Colonic mucosa (tissue), 4 donors: Measurements from ENCODE around the gene CFDP1. TPM values are rescaled to one million over a fixed set of nuclear protein-coding genes. Genes with fewer than 3 reads are reported as not detected.

ENCODE experiments used
- DNase-seq: peaks from one replicate; pipeline ENCODE4 v3.0.0-alpha.2; 2020
- H3K27ac ChIP-seq: fragments of 200-600 bp; one replicate; pipeline ENCODE4 v1.8.0; 2021
- H3K27me3 ChIP-seq: fragments of 200-600 bp; one replicate; pipeline ENCODE4 v1.8.0; 2021
- H3K36me3 ChIP-seq: fragments of 200-600 bp; one replicate; pipeline ENCODE4 v1.8.0; 2021
- H3K4me1 ChIP-seq: fragments of 200-600 bp; one replicate; pipeline ENCODE4 v1.8.0; 2021; ENCODE audit warnings: mild to moderate bottlenecking
- H3K4me3 ChIP-seq: fragments of 200-600 bp; one replicate; pipeline ENCODE4 v1.8.0; 2021
- H3K9ac ChIP-seq, 2 donors: one replicate each; pipeline ENCODE4 v1.7.0; 2013; ENCODE audit warnings: control low read depth in 2 of 2, low read depth in 2 of 2, low read length in 2 of 2
- H3K9me3 ChIP-seq: fragments of 200-600 bp; one replicate; pipeline ENCODE4 v1.8.0; 2021
- intact Hi-C: fragments of 100-400 bp; cut with DNase I; formaldehyde crosslinking; loops from one replicate; pipeline ENCODE4 v1.14.1; 2022
- total RNA-seq, 2 donors: library from RNA; stranded (reverse); fragmentation: NEBNext Ultra II Directional in 1 of 2; extraction: Animal tissue kit (Norgen Biotek cat#: 25700) in 1 of 2; gene quantifications; one replicate each; pipeline ENCODE4 v1.2.1, GENCODE V29; 2021
- TF ChIP-seq, protein P1 (sequence below): fragments of 200-600 bp; IDR thresholded peaks from one replicate; pipeline ENCODE4 v1.8.0; 2022; ENCODE audit warnings: antibody characterized with exemption, mild to moderate bottlenecking
- donor health status: healthy.
- donor health status: DM: no; HTN: no; CAD: no.
- donor health status: DM: no; HTN: no; CAD: no.

CFDP1 gene
- total RNA-seq, 2 donors from 2014 or later, result 61.6 to 75.8 TPM

DNA sequence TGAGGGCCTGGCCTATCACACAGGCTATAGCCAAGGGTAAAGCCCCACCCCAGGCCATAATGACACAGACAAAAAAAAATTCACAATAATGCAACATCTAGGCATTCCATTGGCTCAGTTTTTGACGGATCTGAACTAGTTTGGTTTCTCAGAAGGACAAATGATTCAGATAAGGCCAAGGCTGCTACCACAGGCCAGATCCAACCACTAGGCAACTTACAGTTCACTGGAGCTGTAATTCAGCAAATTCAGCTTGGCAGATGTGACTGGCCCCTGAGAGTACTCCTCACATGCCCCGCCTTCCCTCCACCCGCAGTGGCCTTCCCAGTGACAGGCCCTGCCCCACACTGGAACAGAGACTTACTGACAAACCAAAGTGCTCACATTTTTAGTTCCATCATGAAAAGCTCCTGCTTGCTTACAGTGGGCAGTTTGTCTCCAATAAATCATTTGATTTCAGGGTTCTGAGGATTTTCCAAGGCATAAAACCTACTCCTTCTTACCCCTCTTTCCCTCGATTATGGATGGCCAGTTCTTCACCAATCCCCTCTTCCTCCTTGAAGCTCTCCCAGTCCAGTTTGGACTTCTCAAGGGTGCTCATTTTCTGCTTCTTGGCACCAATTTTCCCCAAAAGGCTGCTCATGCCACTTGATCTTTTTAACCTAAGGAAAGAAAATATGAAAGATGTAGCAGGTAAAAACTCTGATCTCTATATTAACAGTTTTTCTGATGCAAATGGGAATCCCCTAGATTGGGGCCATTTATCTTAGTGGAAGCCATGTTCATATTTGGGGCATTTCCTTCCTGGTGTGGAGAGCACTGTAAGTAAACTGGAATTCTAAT is 128.6 kb downstream of the CFDP1 start:
- DNase-seq, result peak; percentile 73
- H3K4me1 ChIP-seq, result peaks cover 12% of the 10 kb centered on the region
- intact Hi-C loops, result loop anchor here (5.0 kb wide), 1 partner anchor 37 kb away; no protein-coding TSS in a partner anchor
- H3K9ac ChIP-seq, result peak overlapping the region in 1 of 2 donors; percentile 76
- H3K4me3 ChIP-seq, result no peak overlapping the region
- peak overlapping the region; percentile 92 for H3K27ac ChIP-seq
- TF ChIP-seq, protein P1, sequence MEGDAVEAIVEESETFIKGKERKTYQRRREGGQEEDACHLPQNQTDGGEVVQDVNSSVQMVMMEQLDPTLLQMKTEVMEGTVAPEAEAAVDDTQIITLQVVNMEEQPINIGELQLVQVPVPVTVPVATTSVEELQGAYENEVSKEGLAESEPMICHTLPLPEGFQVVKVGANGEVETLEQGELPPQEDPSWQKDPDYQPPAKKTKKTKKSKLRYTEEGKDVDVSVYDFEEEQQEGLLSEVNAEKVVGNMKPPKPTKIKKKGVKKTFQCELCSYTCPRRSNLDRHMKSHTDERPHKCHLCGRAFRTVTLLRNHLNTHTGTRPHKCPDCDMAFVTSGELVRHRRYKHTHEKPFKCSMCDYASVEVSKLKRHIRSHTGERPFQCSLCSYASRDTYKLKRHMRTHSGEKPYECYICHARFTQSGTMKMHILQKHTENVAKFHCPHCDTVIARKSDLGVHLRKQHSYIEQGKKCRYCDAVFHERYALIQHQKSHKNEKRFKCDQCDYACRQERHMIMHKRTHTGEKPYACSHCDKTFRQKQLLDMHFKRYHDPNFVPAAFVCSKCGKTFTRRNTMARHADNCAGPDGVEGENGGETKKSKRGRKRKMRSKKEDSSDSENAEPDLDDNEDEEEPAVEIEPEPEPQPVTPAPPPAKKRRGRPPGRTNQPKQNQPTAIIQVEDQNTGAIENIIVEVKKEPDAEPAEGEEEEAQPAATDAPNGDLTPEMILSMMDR, result no peak
- no peaks in the 10 kb centered on the region for H3K9me3 ChIP-seq
- H3K27me3 ChIP-seq, result no peaks in the 10 kb centered on the region
- H3K36me3 ChIP-seq, result no peaks in the 10 kb centered on the region

DNA sequence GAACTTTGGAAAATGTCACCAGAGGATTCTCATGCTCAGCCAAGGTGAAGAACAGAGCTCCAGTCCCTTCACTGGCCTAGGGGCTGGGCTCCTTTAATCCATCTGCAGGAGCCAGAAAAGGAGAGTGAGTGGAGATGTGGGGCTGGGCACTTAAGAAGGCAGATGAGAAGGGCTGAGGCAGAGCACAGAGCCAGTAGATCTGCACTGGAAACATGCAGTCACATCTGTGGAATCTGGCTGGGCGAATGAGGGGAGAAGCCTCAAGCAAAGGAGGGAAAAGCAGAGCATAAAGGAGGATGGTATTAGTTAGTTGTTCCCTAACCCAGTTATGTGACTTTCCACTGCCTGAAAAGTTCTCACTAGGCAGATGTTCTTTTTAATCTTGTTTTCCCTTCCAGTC is 131.5 kb downstream of the CFDP1 start:
- TF ChIP-seq, protein P1, result no peak
- no peak overlapping the region for H3K27ac ChIP-seq
- DNase-seq, result no peak
- H3K36me3 ChIP-seq, result no peaks in the 10 kb centered on the region
- intact Hi-C loops, result loop anchor here (5.0 kb wide), 1 partner anchor 35 kb away; no protein-coding TSS in a partner anchor
- peaks cover 12% of the 10 kb centered on the region for H3K4me1 ChIP-seq
- no peaks in the 10 kb centered on the region for H3K9me3 ChIP-seq
- H3K4me3 ChIP-seq, result no peak overlapping the region
- H3K27me3 ChIP-seq, result no peaks in the 10 kb centered on the region
- H3K9ac ChIP-seq, result no peak overlapping the region

DNA sequence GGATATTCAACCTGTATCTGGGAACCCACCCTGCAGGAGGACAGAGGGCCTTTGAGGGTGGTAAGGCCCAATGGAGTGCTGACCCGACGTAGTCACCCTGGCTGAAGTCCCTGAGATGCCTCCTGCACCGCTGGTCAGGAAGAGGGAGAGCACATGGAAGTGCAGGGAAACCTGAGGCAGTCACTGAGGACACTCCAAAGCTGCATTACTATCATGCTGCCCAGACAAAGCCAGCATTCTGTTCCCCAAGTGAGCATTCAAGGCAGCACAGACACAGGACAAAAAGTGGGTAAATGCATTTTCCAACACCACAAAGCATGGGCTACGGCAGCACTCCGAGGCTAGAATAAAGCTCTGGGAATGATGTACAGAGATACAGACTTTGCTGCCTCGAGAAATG is 135.0 kb downstream of the CFDP1 start:
- H3K36me3 ChIP-seq, result no peaks in the 10 kb centered on the region
- DNase-seq, result no peak
- intact Hi-C loops, result no loop called here
- no peak overlapping the region for H3K27ac ChIP-seq
- H3K4me1 ChIP-seq, result no peaks in the 10 kb centered on the region
- TF ChIP-seq, protein P1, result no peak
- no peak overlapping the region for H3K9ac ChIP-seq
- no peaks in the 10 kb centered on the region for H3K27me3 ChIP-seq
- no peak overlapping the region for H3K4me3 ChIP-seq
- no peaks in the 10 kb centered on the region for H3K9me3 ChIP-seq

DNA sequence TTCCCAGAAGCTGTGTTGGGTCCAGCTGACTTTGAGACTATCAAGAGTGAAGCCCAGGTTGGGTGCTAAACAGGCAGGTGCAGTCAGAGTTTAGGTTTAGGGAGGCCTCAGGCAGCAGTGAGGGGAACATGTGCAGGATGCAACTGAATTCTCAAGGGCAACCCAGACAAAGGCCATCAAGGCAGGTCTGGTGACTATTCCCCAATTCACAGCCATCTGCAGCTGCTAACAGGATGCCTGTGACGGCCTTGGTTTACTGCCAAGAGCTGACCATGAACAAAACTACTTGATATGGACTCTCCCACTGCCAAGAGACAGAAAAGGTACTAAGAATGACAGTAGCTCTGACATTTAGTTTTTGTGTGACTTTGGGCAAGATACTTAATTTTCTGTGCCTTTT is 136.7 kb downstream of the CFDP1 start:
- Histone ChIP-seq H3K9me3 (no peaks in the 10 kb centered on the region), H3K9ac (no peak overlapping the region), H3K4me3 (no peak overlapping the region), H3K4me1 (no peaks in the 10 kb centered on the region), H3K27ac (no peak overlapping the region), H3K27me3 (no peaks in the 10 kb centered on the region), H3K36me3 (no peaks in the 10 kb centered on the region)
- intact Hi-C loops, result no loop called here
- TF ChIP-seq, protein P1, result no peak
- no peak for DNase-seq

DNA sequence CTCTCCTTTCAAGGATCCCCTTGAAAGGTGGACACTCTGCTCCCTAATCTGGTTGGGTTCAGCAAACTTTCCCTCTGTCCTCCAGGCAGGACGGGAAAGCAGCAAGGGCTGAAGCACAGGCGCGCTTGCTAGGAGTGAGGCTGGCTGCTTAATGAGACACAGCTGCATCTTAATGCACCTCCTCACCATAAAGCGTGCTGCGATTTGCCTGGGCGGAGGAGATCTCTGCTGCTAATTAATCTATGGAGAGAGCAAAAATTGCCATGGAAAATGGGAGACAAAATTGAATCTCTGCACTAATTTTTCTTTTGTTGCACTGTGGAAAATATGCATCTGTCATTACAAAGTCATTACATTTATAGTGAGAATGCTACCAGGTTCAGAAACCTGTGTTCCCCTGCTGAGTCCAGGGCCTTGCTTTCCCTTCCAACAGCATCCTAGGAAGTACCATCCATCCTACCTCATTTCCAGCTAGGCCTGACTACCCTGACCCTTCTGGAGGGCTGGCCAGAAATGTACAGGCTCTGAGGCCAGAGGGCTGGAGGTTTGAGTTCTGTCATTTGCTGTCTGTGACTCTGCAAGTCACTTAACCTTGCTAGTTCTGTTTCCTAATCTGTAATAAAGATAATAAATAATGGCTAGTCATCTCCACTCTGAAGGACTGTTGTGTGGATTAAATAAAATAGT is 138.4 kb downstream of the CFDP1 start:
- Histone ChIP-seq H3K9me3 (no peaks in the 10 kb centered on the region), H3K27ac (no peak overlapping the region), H3K4me1 (no peaks in the 10 kb centered on the region), H3K4me3 (no peak overlapping the region), H3K27me3 (no peaks in the 10 kb centered on the region), H3K9ac (no peak overlapping the region), H3K36me3 (no peaks in the 10 kb centered on the region)
- intact Hi-C loops, result no loop called here
- DNase-seq, result no peak
- TF ChIP-seq, protein P1, result no peak
